Stimulated activated CD8-positive, alpha-beta memory T cell treated with anti-CD3 and anti-CD28 coated beads, Interleukin-15, amount 100 ng/mL, for 48 hours (primary cell): ENCODE results near the gene RAPGEF2.
"Not testable (repeated sequence)": the region's sequence is repeated elsewhere in the genome, so short reads cannot be mapped to it uniquely, and the experiment has no call there.

Experiments
- DNase-seq, 2 donors: peaks; one replicate each; pipeline ENCODE4 v3.0.0-alpha.2; 2020; ENCODE audit warnings: low read depth in 2 of 2

Gene RAPGEF2, protein sequence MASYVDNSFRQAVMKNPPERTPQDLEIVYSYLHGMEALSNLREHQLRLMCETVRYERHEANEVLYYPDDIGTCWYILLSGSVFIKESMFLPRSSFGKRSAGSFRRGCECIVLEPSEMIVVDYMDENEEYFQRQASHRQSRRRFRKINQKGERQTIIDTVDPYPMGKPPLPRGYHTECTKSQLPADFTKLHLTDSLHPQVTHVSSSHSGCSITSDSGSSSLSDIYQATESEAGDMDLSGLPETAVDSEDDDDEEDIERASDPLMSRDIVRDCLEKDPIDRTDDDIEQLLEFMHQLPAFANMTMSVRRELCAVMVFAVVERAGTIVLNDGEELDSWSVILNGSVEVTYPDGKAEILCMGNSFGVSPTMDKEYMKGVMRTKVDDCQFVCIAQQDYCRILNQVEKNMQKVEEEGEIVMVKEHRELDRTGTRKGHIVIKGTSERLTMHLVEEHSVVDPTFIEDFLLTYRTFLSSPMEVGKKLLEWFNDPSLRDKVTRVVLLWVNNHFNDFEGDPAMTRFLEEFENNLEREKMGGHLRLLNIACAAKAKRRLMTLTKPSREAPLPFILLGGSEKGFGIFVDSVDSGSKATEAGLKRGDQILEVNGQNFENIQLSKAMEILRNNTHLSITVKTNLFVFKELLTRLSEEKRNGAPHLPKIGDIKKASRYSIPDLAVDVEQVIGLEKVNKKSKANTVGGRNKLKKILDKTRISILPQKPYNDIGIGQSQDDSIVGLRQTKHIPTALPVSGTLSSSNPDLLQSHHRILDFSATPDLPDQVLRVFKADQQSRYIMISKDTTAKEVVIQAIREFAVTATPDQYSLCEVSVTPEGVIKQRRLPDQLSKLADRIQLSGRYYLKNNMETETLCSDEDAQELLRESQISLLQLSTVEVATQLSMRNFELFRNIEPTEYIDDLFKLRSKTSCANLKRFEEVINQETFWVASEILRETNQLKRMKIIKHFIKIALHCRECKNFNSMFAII (N-terminal part only)

GRCh38 chr4:159102622-159103383, at the start of gene RAPGEF2:
TSS of gene RAPGEF2 (plus strand) at chr4:159103079. CDS start at chr4:159104163, 1,084 bp downstream.
- DNase-seq: peak; percentile 81 to 82

- no peak for DNase-seq
These were observed 47.0 kb upstream of the RAPGEF2 start for GRCh38 chr4:159055833-159056232.

DNA sequence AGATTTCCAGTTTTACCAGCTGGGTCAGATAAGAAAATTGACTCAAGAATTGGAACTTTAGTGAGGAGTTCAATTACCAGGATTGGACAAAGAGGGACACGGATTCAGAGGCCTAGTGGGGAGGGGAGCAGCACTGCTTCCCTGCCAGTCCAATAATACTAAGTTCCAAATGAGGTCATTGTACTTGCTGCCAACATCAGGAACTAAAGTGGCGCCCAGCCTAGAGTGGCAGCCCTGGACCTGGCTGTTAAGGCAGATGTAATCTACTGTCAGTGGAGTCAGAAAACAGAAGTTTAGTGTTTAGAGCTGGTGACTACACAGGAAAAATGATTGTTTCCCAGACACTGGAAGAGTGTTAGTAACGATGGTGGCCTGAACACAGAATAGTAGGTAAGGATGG, 42.7 kb upstream of the RAPGEF2 start:
- DNase-seq: no peak

DNA sequence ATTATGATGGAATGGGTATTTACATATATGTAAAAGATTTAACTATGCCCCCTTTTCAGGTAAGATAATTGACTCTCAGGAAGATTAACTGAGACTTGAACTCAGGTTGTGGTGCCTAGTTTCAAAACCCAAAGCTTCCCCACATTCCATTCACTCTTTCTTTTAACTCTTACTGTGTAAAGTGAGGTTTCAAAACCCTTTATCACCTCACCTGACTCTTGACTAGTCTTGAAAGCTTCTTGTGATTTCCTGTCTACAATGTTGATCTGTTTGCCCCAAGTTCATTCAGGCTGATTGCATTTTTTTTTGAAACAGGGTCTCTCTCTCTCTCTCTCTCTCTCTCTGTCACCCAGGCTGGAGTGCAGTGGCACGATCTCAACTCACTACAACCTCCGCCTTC, 40.5 kb upstream of the RAPGEF2 start:
- no peak for DNase-seq

DNA sequence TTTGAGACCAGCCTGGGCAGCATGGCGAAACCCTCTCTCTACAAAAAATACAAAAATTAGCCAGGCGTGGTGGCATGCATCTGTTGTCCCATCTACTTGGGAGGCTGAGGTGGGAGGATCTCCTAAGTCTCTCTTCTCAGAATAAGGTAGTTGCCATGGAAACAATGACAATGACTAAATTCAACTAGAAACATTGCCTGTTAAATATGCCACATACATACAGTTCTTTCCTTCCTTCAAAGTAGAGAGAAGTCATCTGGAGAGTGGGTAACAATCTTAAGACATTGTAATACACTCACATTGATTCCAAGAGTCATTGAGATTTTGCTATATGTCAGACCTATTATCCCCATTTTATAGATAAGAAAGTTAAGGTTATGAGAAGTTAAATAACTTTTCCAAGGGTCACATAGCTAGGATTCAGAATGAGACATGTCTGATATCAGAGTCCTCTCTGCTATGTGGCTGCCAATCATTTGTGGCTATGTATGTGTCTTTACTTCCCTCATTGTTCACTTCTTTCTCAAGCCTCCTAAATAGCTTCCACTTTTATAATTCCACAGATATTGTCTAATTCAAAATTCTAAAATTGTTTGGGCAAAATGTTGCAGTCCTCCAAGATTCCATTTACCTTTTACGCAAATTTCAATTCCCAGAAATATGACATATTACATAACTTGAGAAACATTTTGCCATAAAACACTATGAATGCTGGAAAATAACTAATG, 37.2 kb upstream of the RAPGEF2 start:
- DNase-seq: no peak

DNA sequence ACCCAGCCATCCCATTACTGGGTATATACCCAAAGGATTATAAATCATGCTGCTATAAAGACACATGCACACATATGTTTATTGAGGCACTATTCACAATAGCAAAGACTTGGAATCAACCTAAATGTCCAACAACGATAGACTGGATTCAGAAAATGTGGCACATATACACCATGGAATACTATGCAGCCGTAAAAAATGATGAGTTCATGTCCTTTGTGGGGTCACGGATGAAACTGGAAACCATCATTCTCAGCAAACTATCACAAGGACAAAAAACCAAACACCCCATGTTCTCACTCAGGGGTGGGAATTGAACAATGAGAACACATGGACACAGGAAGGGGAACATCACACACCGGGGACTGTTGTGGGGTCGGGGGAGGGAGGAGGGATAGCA, 34.7 kb upstream of the RAPGEF2 start:
- DNase-seq: not testable (repeated sequence)

DNA sequence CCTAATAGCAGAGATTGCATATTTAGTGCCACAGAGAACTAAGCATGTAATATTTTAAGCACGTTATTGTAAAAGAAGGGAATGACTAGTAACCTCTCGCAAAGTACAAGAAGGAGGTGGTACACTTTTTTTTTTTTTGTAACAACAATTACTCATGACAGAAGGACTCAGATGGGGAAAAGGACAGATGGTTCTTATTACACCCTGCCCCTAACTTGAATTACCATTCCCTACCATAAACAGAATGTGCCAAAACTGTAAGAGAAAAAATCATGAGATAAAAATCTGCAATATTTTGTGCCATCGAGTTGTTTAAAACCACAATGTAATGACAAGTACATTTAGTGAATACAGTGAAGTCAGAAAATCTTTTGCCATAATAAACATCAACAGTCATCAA, 33.0 kb upstream of the RAPGEF2 start:
- no peak for DNase-seq

- DNase-seq: no peak
These were observed 32.1 kb upstream of the RAPGEF2 start for GRCh38 chr4:159070742-159071141.

GRCh38 chr4:159071178-159071968, 31.5 kb upstream of the RAPGEF2 start:
- no peak for DNase-seq

DNA sequence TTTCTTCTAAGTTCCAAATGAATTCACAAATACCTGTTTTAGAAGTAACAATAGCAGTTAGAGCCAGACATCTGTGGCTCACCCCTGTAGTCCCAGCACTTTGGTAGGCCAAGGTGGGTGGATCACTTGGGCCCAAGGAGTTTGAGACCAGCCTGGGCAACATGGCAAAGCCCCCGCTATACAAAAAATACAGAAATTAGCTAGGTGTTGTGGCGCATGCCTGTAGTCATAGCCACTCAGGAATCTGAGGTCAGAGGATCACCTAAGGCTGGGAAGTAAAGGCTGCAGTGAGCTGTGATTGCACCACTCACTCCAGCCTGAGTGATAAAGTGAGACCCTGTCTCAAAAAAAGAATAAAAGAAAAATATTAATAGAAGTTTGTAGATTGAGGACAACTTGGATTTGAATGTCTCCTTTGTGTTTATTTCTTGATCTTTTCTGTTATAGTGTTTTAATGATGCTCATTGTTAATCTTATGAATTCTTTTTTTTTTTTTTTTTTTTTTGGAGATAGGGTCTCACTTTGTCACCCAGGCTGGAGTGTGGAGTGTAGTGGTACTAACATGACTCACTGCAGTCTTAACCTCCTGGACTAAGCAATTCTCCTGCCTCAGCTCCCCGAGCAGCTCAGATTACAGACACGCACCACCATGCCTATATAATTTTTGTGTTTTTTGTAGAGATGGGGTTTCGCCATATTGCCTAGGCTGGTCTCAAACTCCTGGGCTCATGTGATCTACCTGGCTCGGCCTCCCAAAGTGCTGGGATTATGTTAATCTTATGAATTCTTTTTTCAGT, 30.7 kb upstream of the RAPGEF2 start:
- DNase-seq: no peak

GRCh38 chr4:159075531-159075932, 27.3 kb upstream of the RAPGEF2 start:
- DNase-seq: no peak

DNA sequence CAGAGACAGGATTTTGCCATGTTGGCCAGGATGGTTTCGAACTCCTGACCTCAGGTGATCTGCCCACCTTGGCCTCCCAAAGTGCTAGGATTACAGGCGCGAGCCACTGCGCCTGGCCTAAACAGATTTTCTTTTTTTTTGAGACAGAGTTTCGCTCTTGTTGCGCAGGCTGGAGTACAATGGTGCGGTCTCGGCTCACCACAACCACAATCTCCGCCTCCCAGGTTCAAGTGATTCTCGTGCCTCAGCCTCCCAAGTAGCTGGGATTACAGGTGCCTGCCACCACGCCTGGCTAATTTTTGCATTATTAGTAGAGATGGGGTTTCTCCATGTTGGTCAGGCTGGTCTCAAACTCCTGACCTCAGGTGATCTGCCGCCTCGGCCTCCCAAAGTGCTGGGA, 25.9 kb upstream of the RAPGEF2 start:
- not testable (repeated sequence) for DNase-seq

- DNase-seq: no peak
These were observed 25.0 kb upstream of the RAPGEF2 start for GRCh38 chr4:159077702-159078495.

- DNase-seq: no peak
These were observed 23.8 kb upstream of the RAPGEF2 start for GRCh38 chr4:159079074-159079473.

- no peak for DNase-seq
These were observed 16.3 kb upstream of the RAPGEF2 start for GRCh38 chr4:159086606-159087005.

DNA sequence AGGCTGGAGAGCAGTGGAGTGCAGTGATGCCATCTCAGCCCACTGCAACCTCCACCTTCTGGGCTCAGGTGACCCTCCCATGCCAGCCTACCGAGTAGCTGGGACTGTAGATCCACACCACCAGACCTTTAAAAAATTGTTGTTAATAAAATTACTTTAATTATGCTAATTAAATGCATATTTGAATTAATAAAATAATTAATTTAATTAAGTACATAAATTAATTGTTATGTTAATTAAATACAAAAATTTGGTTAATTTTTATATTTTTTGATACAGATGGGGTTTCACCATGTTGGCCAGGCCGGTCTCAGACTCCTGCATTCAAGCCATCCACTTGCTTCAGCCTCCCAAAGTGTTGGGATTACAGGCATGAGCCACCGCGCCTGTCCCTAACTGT, 12.6 kb upstream of the RAPGEF2 start:
- no peak for DNase-seq

GRCh38 chr4:159094156-159094555, 8.7 kb upstream of the RAPGEF2 start:
- not testable (repeated sequence) for DNase-seq

DNA sequence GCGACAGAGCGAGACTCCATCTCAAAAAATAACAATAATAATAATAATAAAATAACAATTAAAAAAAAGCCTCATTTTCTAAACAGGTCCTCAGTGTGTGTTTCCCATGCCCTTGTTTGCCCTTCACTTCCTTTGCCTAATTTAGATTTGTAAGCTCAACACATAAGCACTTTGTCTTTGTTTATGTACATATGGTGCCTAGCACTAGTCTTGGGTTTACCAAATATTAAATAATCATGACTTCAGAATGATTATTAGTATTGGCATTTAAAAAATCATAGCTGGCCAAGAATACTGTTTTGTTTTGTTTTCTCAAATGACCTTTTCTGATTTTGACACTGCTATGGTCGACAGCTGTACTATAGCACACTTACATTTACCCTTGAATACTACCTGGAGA, 6.4 kb upstream of the RAPGEF2 start:
- no peak for DNase-seq

GRCh38 chr4:159097144-159097543, 5.7 kb upstream of the RAPGEF2 start:
- DNase-seq: no peak
